HEK293 (cell line): ENCODE data around the gene NUBP1.

Experiments
- CTCF ChIP-seq: fragments of 450-650 bp; formaldehyde crosslinking; IDR thresholded peaks from 2 replicates; pipeline ENCODE4 v1.5.1; 2016; ENCODE audit warnings: missing biosample characterization, missing genetic modification characterization
- HOXC10 ChIP-seq: sonication (generic); formaldehyde crosslinking; IDR thresholded peaks from 2 replicates; pipeline ENCODE4 v1.8.1; 2023; ENCODE audit warnings: mild to moderate bottlenecking, missing genetic modification reagents
- IKZF3 ChIP-seq: fragments of 450-650 bp; IDR thresholded peaks from 2 replicates; pipeline ENCODE4 v1.5.0; 2018; ENCODE audit warnings: missing biosample characterization, mild to moderate bottlenecking, missing genetic modification characterization, moderate library complexity
- PBX3 ChIP-seq: sonication (generic); formaldehyde crosslinking; IDR thresholded peaks from 2 replicates; pipeline ENCODE4 v1.8.1; 2022; ENCODE audit warnings: mild to moderate bottlenecking, moderate library complexity, missing genetic modification reagents
- PRDM4 ChIP-seq: fragments of 450-650 bp; formaldehyde crosslinking; IDR thresholded peaks from 2 replicates; pipeline ENCODE4 v1.5.1; 2017; ENCODE audit warnings: missing biosample characterization, missing genetic modification characterization
- REST ChIP-seq: fragments of 450-650 bp; formaldehyde crosslinking; IDR thresholded peaks from 2 replicates; pipeline ENCODE4 v1.5.1; 2016; ENCODE audit warnings: missing biosample characterization, missing genetic modification characterization
- SP3 ChIP-seq: fragments of 450-650 bp; formaldehyde crosslinking; IDR thresholded peaks from 2 replicates; pipeline ENCODE4 v1.5.1; 2016; ENCODE audit warnings: missing biosample characterization, missing genetic modification characterization
- ZBTB11 ChIP-seq: fragments of 450-650 bp; formaldehyde crosslinking; conservative IDR thresholded peaks from 2 replicates; pipeline ENCODE4 v1.5.1; 2016; ENCODE audit warnings: low read depth, missing biosample characterization, missing genetic modification characterization
- ZEB2 ChIP-seq: fragments of 450-650 bp; formaldehyde crosslinking; IDR thresholded peaks from 2 replicates; pipeline ENCODE4 v1.5.1; 2016; ENCODE audit warnings: missing biosample characterization, missing genetic modification characterization
- ZFP3 ChIP-seq: fragments of 450-650 bp; formaldehyde crosslinking; IDR thresholded peaks from 2 replicates; pipeline ENCODE4 v1.5.1; 2016; ENCODE audit warnings: low read depth, missing biosample characterization, missing genetic modification characterization
- ZNF18 ChIP-seq: fragments of 450-650 bp; formaldehyde crosslinking; IDR thresholded peaks from 2 replicates; pipeline ENCODE4 v1.5.1; 2016; ENCODE audit warnings: missing biosample characterization, missing genetic modification characterization
- ZNF362 ChIP-seq: fragments of 450-650 bp; formaldehyde crosslinking; IDR thresholded peaks from 2 replicates; pipeline ENCODE4 v1.5.1; 2016; ENCODE audit warnings: missing biosample characterization, missing genetic modification characterization

- TF ChIP-seq ZBTB11 = no peak
- no peak for TF ChIP-seq SP3 (tag by site-specific recombination)
- no peak for TF ChIP-seq HOXC10 (CRISPR knock-in tag)
- no peak for TF ChIP-seq CTCF (tag by site-specific recombination)
- no peak for TF ChIP-seq ZFP3 (tag by site-specific recombination)
- TF ChIP-seq ZNF18 (tag by site-specific recombination) = no peak
- TF ChIP-seq ZNF362 (tag by site-specific recombination) = no peak
- no peak for TF ChIP-seq IKZF3
- TF ChIP-seq PBX3 = no peak
- TF ChIP-seq PRDM4 (tag by site-specific recombination) = no peak
- no peak for TF ChIP-seq REST
- TF ChIP-seq ZEB2 (tag by site-specific recombination) = no peak
Measured at GRCh38 chr16:10740000-10740844, 3.4 kb upstream of the NUBP1 start.
